Kidney epithelial cell (primary cell): ENCODE results near the gene DHRS3. TPM values are rescaled to one million over a fixed set of nuclear protein-coding genes. Genes with fewer than 3 reads are reported as not detected.

Experiments
- DNase-seq: peaks from one replicate; pipeline ENCODE4 v3.0.0-alpha.2; 2010; ENCODE audit warnings: low read depth
- H3K27me3 ChIP-seq: 2 replicates; pipeline ENCODE4 v1.6.0; 2011; ENCODE audit warnings: low read length; ENCODE audit not compliant: control insufficient read depth, insufficient read depth
- H3K36me3 ChIP-seq: 2 replicates; pipeline ENCODE4 v1.5.1; 2011; ENCODE audit warnings: low read length; ENCODE audit not compliant: control insufficient read depth, insufficient read depth
- H3K4me3 ChIP-seq: 2 replicates; pipeline ENCODE4 v1.5.1; 2011; ENCODE audit warnings: low read depth, mild to moderate bottlenecking, control low read depth, low read length
- total RNA-seq: library from RNA; depleted of rRNA; stranded (reverse); fragments of >200 nt; gene quantifications from 2 replicates; pipeline ENCODE4 v1.2.3, GENCODE V29; 2015
- TF ChIP-seq, protein P1 (sequence below): IDR thresholded peaks from 2 replicates; pipeline ENCODE4 v1.5.1; 2011; ENCODE audit warnings: mild to moderate bottlenecking, moderate library complexity, low read length, control low read depth, inconsistent platforms; ENCODE audit not compliant: insufficient read depth, poor library complexity, severe bottlenecking

The DHRS3 gene
- total RNA-seq, 1 donor from 2014 or later, result 37.4 TPM

DNA sequence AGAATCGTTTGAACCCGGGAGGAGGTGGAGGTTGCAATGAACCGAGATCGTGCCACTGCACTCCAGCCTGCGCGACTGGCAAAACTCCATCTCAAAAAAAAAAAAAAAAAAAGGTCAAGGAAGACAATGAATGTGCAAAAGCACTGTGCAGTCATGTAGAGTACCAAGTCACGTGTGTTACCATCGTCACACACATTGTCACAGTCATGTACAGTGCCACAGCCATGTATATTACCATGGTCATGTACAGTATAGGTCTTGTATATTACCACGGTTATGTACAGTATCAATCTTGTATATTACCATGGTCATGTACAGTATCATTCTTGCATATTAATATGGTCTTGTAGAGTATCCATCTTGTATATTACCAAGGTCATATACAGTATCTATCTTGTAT is 13.0 kb downstream of the DHRS3 start:
- no peak for DNase-seq
- Histone ChIP-seq H3K4me3 (no peak overlapping the region), H3K36me3 (no peaks in the 10 kb centered on the region), H3K27me3 (no peaks in the 10 kb centered on the region)
- TF ChIP-seq, protein P1, sequence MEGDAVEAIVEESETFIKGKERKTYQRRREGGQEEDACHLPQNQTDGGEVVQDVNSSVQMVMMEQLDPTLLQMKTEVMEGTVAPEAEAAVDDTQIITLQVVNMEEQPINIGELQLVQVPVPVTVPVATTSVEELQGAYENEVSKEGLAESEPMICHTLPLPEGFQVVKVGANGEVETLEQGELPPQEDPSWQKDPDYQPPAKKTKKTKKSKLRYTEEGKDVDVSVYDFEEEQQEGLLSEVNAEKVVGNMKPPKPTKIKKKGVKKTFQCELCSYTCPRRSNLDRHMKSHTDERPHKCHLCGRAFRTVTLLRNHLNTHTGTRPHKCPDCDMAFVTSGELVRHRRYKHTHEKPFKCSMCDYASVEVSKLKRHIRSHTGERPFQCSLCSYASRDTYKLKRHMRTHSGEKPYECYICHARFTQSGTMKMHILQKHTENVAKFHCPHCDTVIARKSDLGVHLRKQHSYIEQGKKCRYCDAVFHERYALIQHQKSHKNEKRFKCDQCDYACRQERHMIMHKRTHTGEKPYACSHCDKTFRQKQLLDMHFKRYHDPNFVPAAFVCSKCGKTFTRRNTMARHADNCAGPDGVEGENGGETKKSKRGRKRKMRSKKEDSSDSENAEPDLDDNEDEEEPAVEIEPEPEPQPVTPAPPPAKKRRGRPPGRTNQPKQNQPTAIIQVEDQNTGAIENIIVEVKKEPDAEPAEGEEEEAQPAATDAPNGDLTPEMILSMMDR, result no peak

DNA sequence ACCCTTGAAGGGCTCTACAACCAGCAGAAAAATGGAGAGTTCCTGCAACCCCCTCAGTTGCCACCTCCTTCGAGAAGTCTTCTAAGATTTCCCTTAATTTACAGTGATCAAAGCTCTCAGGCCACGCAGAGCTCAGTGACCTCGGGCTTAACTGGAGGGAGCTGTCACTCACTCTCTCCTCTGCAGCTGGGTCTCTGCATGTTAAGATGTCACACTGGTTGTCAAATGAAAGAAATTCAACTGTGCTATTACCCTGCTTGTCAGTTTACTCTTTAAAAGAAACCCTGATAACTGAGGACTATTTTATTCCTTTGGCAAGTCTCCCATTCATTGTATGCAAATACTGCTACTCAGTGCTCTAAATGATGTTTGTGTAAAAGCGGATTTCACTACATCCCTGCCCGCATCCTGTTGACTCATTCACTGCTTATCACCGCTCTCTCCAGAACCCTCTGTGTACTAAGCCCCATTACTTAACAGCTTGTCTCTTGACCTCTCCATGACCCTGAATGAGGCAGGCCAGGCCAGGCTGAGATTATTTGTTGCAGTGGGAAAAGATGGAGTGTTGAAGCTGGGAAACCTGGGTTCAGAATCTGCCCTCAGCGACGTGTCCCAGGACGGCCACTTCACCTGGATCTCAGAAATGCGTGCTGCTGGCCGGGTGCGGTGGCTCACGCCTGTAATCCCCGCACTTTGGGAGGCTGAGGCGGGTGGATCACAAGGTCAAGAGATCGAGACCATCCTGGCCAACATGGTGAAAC is 13.7 kb downstream of the DHRS3 start:
- no peak overlapping the region for H3K4me3 ChIP-seq
- peak; percentile 94 for DNase-seq

DNA sequence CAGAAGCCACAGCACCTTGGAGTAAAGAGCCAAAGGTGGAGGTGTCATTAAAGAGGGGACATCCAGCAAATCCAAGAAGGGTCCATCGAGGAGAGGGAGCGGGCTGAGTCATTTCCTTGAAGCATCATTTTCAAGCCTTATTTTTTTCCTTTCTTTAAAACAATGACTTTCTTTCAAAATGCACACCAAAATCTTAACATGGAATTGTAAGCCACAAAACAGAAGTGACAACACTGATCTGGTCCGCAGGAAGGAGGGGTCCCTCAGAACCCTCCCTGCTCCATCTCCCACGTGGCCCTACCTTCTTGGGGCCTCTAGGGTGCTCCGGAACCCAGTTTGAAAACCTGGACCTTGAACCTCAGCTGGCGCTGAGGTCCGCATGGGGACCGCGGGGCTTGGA is 14.8 kb downstream of the DHRS3 start:
- no peak for DNase-seq
- H3K36me3 ChIP-seq, result no peaks in the 10 kb centered on the region
- H3K27me3 ChIP-seq, result no peaks in the 10 kb centered on the region
- no peak overlapping the region for H3K4me3 ChIP-seq
- TF ChIP-seq, protein P1, result no peak

More for the DNA sequence above, 13.7 kb downstream of the DHRS3 start:
- TF ChIP-seq, protein P1, result no peak
- Histone ChIP-seq H3K36me3 (no peaks in the 10 kb centered on the region), H3K27me3 (no peaks in the 10 kb centered on the region)

DNA sequence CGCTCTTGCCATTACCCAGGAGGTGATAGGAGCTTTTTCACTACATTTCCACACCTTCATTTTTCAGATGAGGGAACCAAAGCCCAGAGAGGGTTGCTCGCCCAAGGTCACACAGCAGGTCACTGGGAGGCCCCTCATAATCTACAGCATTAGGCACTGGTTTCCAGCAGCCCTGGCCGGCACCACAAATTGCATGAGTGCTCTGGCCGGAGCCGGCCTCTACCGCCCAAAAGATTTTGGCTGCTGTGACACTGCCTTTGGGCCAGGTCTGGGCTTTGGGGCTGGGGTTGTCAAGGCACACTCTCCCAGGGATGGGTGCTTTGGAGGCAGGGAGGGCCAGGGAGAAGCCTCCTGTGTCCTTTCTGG is 15.4 kb downstream of the DHRS3 start:
- no peak for DNase-seq
- Histone ChIP-seq H3K36me3 (no peaks in the 10 kb centered on the region), H3K4me3 (no peak overlapping the region), H3K27me3 (no peaks in the 10 kb centered on the region)
- TF ChIP-seq, protein P1, result no peak

DNA sequence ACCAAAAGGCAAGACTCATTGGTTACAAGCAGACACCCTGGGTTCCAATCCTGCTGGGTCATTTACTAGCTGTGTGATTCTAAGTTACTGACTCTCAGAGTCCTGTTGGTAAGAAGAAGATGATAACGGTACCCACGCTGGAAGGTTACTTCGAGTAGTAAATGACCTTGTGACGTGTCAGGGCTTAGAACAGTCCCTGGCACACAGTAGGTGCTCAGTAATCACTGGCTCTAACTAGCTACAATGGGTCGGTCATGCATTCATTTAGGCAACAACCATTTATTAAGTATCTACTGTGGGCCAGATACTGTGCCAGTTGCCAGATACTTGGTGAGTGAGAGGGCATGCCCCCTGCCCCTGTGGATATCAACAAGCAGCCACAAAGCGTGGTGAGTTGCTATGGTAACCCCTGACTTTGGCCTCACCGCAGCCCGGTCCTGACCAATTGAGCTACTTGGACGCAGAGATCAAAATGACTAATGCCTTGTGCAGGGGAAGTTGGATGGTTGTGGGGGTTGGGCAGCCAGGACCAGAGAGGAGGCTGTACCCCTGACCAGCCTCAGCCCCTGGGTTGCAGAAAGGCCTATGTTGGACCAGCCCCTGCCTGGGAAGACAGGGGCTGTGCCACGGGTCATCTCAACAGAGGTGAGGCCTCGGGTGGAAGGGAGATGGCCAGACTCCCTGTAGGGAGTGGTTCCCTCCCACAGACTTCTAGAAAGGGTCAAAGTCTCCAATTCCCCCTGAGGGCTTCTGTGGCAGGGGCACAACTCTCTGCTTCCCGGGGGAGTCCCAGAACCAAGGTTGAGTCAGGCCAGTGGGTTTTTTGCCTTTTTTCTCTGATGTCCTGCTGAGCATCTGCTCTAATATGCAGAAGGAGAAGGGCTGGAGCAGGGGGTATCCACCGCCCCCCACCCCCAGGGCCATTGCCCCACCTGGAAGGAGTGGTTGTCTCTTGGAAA is 16.0 kb downstream of the DHRS3 start:
- TF ChIP-seq, protein P1, result no peak
- Histone ChIP-seq H3K4me3 (no peak overlapping the region), H3K27me3 (no peaks in the 10 kb centered on the region), H3K36me3 (no peaks in the 10 kb centered on the region)
- DNase-seq, result no peak
